CD8-positive, alpha-beta memory T cell (primary cell): ENCODE measurements around the gene TMEM59. TPM values are rescaled to one million over a fixed set of nuclear protein-coding genes. Genes with fewer than 3 reads are reported as not detected.
A peak's percentile ranks its signal among the peaks of the same experiment; 100 is the strongest.

ENCODE experiments used
- CTCF ChIA-PET: fragments of 350-600 bp; sonication (Branson Sonifier 250); formaldehyde crosslinking; loops from one replicate; lab custom pipeline; 2021; ENCODE audit warnings: antibody characterized with exemption; lab: Charles Lee
- POLR2A ChIA-PET: fragments of 350-600 bp; sonication (Branson Sonifier 250); formaldehyde crosslinking; loops from one replicate; lab custom pipeline; 2021; ENCODE audit warnings: antibody characterized with exemption; lab: Charles Lee
- DNase-seq, 5 donors: peaks; one replicate each; pipeline versions ENCODE4 v3.0.0 to v3.0.0-alpha.2; 2020 to 2022; ENCODE audit warnings: mixed read lengths in 1 of 5
- H3K27ac ChIP-seq: one replicate; pipeline ENCODE4 v1.7.0; 2013; ENCODE audit warnings: low read depth, mild to moderate bottlenecking, low read length, moderate library complexity
- H3K27me3 ChIP-seq: 2 replicates; pipeline ENCODE4 v1.7.0; 2013; ENCODE audit warnings: low read length, mild to moderate bottlenecking; ENCODE audit not compliant: insufficient read depth, poor library complexity, severe bottlenecking
- H3K36me3 ChIP-seq: 2 replicates; pipeline ENCODE4 v1.7.0; 2013; ENCODE audit warnings: mild to moderate bottlenecking, low read length, moderate library complexity; ENCODE audit not compliant: insufficient read depth
- H3K4me1 ChIP-seq: 2 replicates; pipeline ENCODE4 v1.7.0; 2013; ENCODE audit warnings: mild to moderate bottlenecking, low read length, moderate library complexity; ENCODE audit not compliant: insufficient read depth
- H3K4me3 ChIP-seq: 2 replicates; pipeline ENCODE4 v1.7.0; 2013; ENCODE audit warnings: mild to moderate bottlenecking, low read length
- H3K9me3 ChIP-seq: 2 replicates; pipeline ENCODE4 v1.7.0; 2013; ENCODE audit warnings: mild to moderate bottlenecking, low read length
- H3K27ac Mint-ChIP-seq, 8 donors: one replicate each; pipeline ENCODE4 v1.8.0; 2020 to 2021; ENCODE audit warnings: mixed read lengths in 8 of 8, mild to moderate bottlenecking in 6 of 8, inconsistent platforms in 3 of 8, moderate library complexity in 3 of 8
- H3K27me3 Mint-ChIP-seq, 2 donors: one replicate each; pipeline ENCODE4 v1.8.0; 2020 to 2021; ENCODE audit warnings: mixed read lengths in 2 of 2, mild to moderate bottlenecking in 1 of 2, moderate library complexity in 1 of 2
- H3K36me3 Mint-ChIP-seq, 3 donors: one replicate each; pipeline ENCODE4 v1.8.0; 2020 to 2021; ENCODE audit warnings: mixed read lengths in 3 of 3, inconsistent platforms in 1 of 3, mild to moderate bottlenecking in 1 of 3
- H3K4me1 Mint-ChIP-seq, 3 donors: one replicate each; pipeline ENCODE4 v1.8.0; 2020 to 2021; ENCODE audit warnings: mixed read lengths in 3 of 3, inconsistent platforms in 1 of 3, mild to moderate bottlenecking in 1 of 3
- H3K4me3 Mint-ChIP-seq, 7 donors: one replicate each; pipeline ENCODE4 v1.8.0; 2020 to 2021; ENCODE audit warnings: mixed read lengths in 7 of 7, mild to moderate bottlenecking in 6 of 7, moderate library complexity in 4 of 7, inconsistent platforms in 2 of 7
- H3K9me3 Mint-ChIP-seq, 5 donors: one replicate each; pipeline ENCODE4 v1.8.0; 2020 to 2022; ENCODE audit warnings: mixed read lengths in 5 of 5, mild to moderate bottlenecking in 3 of 5, moderate library complexity in 2 of 5, inconsistent platforms in 1 of 5
- polyA plus RNA-seq: library from polyadenylated mRNA; unstranded; fragments of 300-500 nt; fragmentation: Illumina TruSeq; gene quantifications from one replicate; pipeline ENCODE4 v1.2.3, GENCODE V29; 2021
- total RNA-seq, 2 experiments: library from RNA; stranded (reverse); gene quantifications; one replicate each; pipeline ENCODE4 v1.2.3, GENCODE V29; 2021

The TMEM59 gene
- total and polyA plus RNA-seq, 3 experiments from 2014 or later = 140 to 580 (median 149) TPM

DNA sequence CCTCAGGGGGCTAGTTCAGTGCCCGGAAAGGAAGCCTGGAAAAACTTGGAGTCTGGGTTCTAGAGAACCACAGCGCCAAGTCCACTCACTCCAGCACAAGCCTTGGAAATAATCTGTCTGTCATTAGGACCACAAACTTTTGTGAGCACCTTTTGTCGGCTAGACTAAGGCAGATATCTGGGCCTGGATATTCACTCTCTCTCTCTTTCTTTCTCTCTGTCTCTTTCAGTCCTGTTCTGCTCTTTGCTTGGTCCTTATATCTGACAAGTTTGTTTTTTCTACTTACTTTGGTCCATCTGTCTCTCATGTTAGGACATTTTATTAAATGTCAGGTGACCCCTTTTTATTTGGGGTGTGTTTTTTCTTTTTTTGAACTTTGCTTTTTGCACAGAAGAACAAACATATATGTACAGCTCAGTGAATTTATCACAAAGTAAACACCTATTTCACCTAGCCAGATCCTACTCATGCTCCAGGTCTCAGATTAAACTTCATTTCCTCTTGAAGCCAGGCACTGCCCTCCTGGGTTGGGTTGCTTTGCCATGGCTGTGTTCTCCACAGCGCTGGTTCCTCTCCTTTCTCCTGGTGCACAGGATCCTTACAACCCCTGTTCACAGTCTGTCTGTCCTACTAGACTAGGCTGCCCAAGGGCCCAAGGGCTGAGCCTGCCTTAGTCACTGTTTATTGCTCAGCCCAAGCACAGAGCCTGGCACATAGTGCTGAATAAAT lies 41.2 kb upstream of the TMEM59 start:
- Histone ChIP-seq H3K4me1 (no peaks in the 10 kb centered on the region), H3K27me3 (no peaks in the 10 kb centered on the region), H3K4me3 (no peak overlapping the region), H3K27ac (no peak overlapping the region), H3K9me3 (no peaks in the 10 kb centered on the region), H3K36me3 (peaks cover 10% of the 10 kb centered on the region)
- no peaks in the 10 kb centered on the region for H3K9me3 Mint-ChIP-seq
- no peaks in the 10 kb centered on the region for H3K27me3 Mint-ChIP-seq
- H3K36me3 Mint-ChIP-seq = peaks cover 0 to 65% (median 21%) of the 10 kb centered on the region in 3 donors
- H3K27ac Mint-ChIP-seq = peak overlapping the region in 1 of 8 donors; percentile 48
- no peaks in the 10 kb centered on the region for H3K4me1 Mint-ChIP-seq
- no peak overlapping the region for H3K4me3 Mint-ChIP-seq
- ChIA-PET CTCF (no interaction called here), POLR2A (no interaction called here)
- no peak for DNase-seq

GRCh38 chr1:54091666-54092065 lies 38.7 kb upstream of the TMEM59 start:
- Mint-ChIP-seq H3K4me3 (no peak overlapping the region), H3K27me3 (no peaks in the 10 kb centered on the region), H3K9me3 (no peaks in the 10 kb centered on the region), H3K4me1 (no peaks in the 10 kb centered on the region), H3K36me3 (peaks cover 0 to 52% (median 15%) of the 10 kb centered on the region in 3 donors), H3K27ac (no peak overlapping the region)
- H3K9me3 ChIP-seq = no peaks in the 10 kb centered on the region
- H3K27ac ChIP-seq = no peak overlapping the region
- ChIA-PET CTCF (no interaction called here), POLR2A (no interaction called here)
- no peak overlapping the region for H3K4me3 ChIP-seq
- H3K27me3 ChIP-seq = no peaks in the 10 kb centered on the region
- DNase-seq = no peak
- H3K4me1 ChIP-seq = no peaks in the 10 kb centered on the region
- peaks cover 4% of the 10 kb centered on the region for H3K36me3 ChIP-seq

GRCh38 chr1:54088385-54088784 lies 35.4 kb upstream of the TMEM59 start:
- Histone ChIP-seq H3K36me3 (no peaks in the 10 kb centered on the region), H3K27me3 (no peaks in the 10 kb centered on the region), H3K9me3 (no peaks in the 10 kb centered on the region), H3K4me1 (no peaks in the 10 kb centered on the region), H3K4me3 (no peak overlapping the region), H3K27ac (no peak overlapping the region)
- CTCF ChIA-PET = no interaction called here
- H3K4me1 Mint-ChIP-seq = peaks cover 0 to under 1% (median 0%) of the 10 kb centered on the region in 3 donors
- no peak overlapping the region for H3K27ac Mint-ChIP-seq
- no peak for DNase-seq
- no peak overlapping the region for H3K4me3 Mint-ChIP-seq
- POLR2A ChIA-PET = no interaction called here
- no peaks in the 10 kb centered on the region for H3K27me3 Mint-ChIP-seq
- H3K9me3 Mint-ChIP-seq = no peaks in the 10 kb centered on the region
- H3K36me3 Mint-ChIP-seq = peaks cover 0 to 38% (median 20%) of the 10 kb centered on the region in 3 donors

GRCh38 chr1:54086754-54087153 lies 33.8 kb upstream of the TMEM59 start:
- Histone ChIP-seq H3K27me3 (no peaks in the 10 kb centered on the region), H3K9me3 (no peaks in the 10 kb centered on the region), H3K4me3 (no peak overlapping the region), H3K36me3 (no peaks in the 10 kb centered on the region), H3K27ac (no peak overlapping the region), H3K4me1 (no peaks in the 10 kb centered on the region)
- POLR2A ChIA-PET = no interaction called here
- Mint-ChIP-seq H3K27ac (no peak overlapping the region), H3K9me3 (no peaks in the 10 kb centered on the region), H3K4me3 (no peak overlapping the region), H3K27me3 (no peaks in the 10 kb centered on the region), H3K36me3 (peaks cover 0 to 32% (median 15%) of the 10 kb centered on the region in 3 donors), H3K4me1 (peaks cover 0 to 2% (median 0%) of the 10 kb centered on the region in 3 donors)
- DNase-seq = no peak
- CTCF ChIA-PET = no interaction called here

DNA sequence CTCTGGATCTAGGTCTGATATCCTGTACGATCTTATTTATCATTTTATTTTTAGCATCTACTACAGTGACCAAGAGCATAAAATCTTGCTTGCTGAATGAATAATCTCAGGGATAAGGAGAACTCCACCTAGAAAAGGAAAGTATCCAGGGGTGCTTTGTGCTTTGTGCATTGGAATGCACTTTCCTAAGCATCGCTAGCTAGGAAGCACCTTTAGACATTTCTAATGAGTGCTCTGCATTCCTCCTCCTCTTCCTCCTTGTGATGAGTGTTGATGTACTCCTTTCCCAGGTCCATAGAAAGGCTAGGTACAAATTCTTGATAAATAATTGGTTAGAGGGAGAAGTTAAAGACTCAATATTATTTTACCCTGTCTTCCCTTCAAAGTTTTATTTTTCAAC lies 31.8 kb upstream of the TMEM59 start:
- Mint-ChIP-seq H3K4me3 (no peak overlapping the region), H3K27me3 (peaks cover 0 to 2% of the 10 kb centered on the region in 2 donors), H3K4me1 (peaks cover 3 to 4% (median 4%) of the 10 kb centered on the region in 3 donors), H3K9me3 (no peaks in the 10 kb centered on the region), H3K36me3 (peaks cover 0 to 27% (median 13%) of the 10 kb centered on the region in 3 donors), H3K27ac (no peak overlapping the region)
- H3K4me3 ChIP-seq = no peak overlapping the region
- ChIA-PET CTCF (no interaction called here), POLR2A (no interaction called here)
- no peak for DNase-seq
- H3K36me3 ChIP-seq = no peaks in the 10 kb centered on the region
- H3K4me1 ChIP-seq = no peaks in the 10 kb centered on the region
- no peak overlapping the region for H3K27ac ChIP-seq
- H3K9me3 ChIP-seq = no peaks in the 10 kb centered on the region
- no peaks in the 10 kb centered on the region for H3K27me3 ChIP-seq

DNA sequence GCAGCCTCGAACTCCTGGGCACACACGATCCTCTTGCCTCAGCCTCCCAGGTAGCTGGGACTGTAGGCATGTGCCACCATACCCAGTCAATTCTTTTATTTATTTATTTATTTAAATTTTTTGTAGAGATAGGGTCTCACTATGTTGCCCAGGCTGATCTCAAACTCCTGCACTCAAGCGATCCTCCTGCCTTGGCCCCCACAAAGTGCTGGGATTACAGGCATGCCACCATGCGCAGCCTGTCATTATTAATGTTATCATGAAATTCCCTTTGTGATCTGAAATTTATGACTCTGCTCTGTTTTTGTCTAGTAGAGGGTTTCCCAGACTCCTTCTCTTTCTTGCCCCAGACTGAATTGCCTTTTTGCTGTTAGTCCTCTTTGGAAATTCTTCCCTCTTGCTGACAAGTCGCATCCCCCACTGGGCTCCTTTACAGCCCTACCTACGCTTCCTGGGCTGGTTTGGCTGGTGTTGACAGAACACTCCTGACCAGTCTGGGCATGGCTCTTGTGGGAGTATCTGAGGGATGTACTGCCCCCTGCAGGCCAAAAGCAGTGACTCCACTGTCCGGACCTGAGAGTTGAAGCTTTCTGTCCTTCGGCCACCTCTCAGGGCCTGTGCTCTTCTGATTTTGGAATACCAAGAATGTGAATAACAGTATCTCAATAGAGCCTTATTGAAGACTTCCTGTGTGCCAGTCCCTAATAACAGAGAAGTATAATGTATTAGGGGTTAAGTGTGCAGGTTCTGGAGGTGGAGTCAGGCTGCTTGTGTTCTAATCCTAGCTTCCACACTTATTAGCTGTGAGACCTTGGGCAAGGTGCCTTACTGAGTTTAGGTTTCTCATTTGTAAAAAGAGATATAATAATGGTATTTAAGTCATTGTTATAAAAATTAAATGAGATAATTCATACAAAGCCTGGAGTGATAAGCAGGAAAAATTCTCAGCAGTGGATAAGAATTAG lies 28.6 kb upstream of the TMEM59 start:
- Mint-ChIP-seq H3K36me3 (peaks cover 0 to 21% (median 12%) of the 10 kb centered on the region in 3 donors), H3K27me3 (peaks cover 0 to 2% of the 10 kb centered on the region in 2 donors), H3K4me3 (no peak overlapping the region), H3K27ac (no peak overlapping the region), H3K4me1 (peaks cover 3 to 7% (median 4%) of the 10 kb centered on the region in 3 donors), H3K9me3 (no peaks in the 10 kb centered on the region)
- POLR2A ChIA-PET = no interaction called here
- Histone ChIP-seq H3K9me3 (no peaks in the 10 kb centered on the region), H3K4me1 (no peaks in the 10 kb centered on the region), H3K36me3 (no peaks in the 10 kb centered on the region), H3K4me3 (no peak overlapping the region), H3K27me3 (no peaks in the 10 kb centered on the region), H3K27ac (no peak overlapping the region)
- CTCF ChIA-PET = interaction anchor here (0.7 to 1.7 kb wide), 6 partner anchors 13 to 408 kb away, joined by 3 to 8 read pairs (median 4); no protein-coding TSS in a partner anchor
- DNase-seq = peak; percentile 26 to 62 (median 33)

- Mint-ChIP-seq H3K4me1 (peaks cover 3 to 7% (median 4%) of the 10 kb centered on the region in 3 donors), H3K9me3 (no peaks in the 10 kb centered on the region), H3K27me3 (peaks cover 0 to 2% of the 10 kb centered on the region in 2 donors), H3K27ac (no peak overlapping the region), H3K36me3 (peaks cover 0 to 19% (median 7%) of the 10 kb centered on the region in 3 donors), H3K4me3 (no peak overlapping the region)
- CTCF ChIA-PET = no interaction called here
- no peak overlapping the region for H3K27ac ChIP-seq
- no peaks in the 10 kb centered on the region for H3K27me3 ChIP-seq
- H3K9me3 ChIP-seq = no peaks in the 10 kb centered on the region
- no peaks in the 10 kb centered on the region for H3K36me3 ChIP-seq
- H3K4me3 ChIP-seq = no peak overlapping the region
- H3K4me1 ChIP-seq = no peaks in the 10 kb centered on the region
- no peak for DNase-seq
- POLR2A ChIA-PET = no interaction called here
These were observed 27.6 kb upstream of the TMEM59 start for GRCh38 chr1:54080598-54081049.
